ENCODE measurements around the gene DAGLA.

GRCh38 chr11:61659413-61660196 is 20.6 kb upstream of the DAGLA start:
- no peak for TF ChIP-seq POLR2A (IDR thresholded peaks at IDR 0.05)
- no peak for TF ChIP-seq CTCF (IDR thresholded peaks at IDR 0.05)
